Measurements from ENCODE around the gene NLGN4Y.

- TF ChIP-seq CTCF (IDR thresholded peaks at IDR 0.05; ENCODE audit: insufficient read depth, low read length, poor library complexity, severe bottlenecking), result no peak
- TF ChIP-seq EZH2phosphoT487 (conservative IDR thresholded peaks at IDR 0.05; ENCODE audit: low read length), result no peak
Observed at GRCh38 chrY:14822906-14823305, 298.6 kb downstream of the NLGN4Y start.
